ENCODE measurements around the gene DCP1A. TPM values are rescaled to one million over a fixed set of nuclear protein-coding genes. Genes with fewer than 3 reads are reported as not detected.

The DCP1A gene
- total and polyA plus RNA-seq, 2 experiments from 2014 or later = 19.3 to 32.0 TPM

GRCh38 chr3:53252096-53252946 lies 95.0 kb downstream of the DCP1A start:
- Mint-ChIP-seq H3K36me3 (ENCODE audit: low read depth) (peaks cover 68% of the 10 kb centered on the region), H3K9me3 (no peaks in the 10 kb centered on the region), H3K4me1 (peaks cover 64% of the 10 kb centered on the region), H3K4me3 (peak overlapping the region; percentile 96), H3K27me3 (ENCODE audit: insufficient read depth, low read depth, poor library complexity) (peaks cover 35% of the 10 kb centered on the region), H3K27ac (peak overlapping the region; percentile 96)
- Histone ChIP-seq H3K79me2 (replicated peaks; ENCODE audit: insufficient read depth) (peaks cover 90% of the 10 kb centered on the region), H3K9me2 (ENCODE audit: insufficient read depth) (no peaks in the 10 kb centered on the region), H3K27me3 (ENCODE audit: insufficient read depth) (no peaks in the 10 kb centered on the region), H3K4me2 (peak overlapping the region; percentile 100), H3K4me1 (ENCODE audit: insufficient read depth) (peaks cover 65% of the 10 kb centered on the region), H3F3A (replicated peaks; ENCODE audit: low read depth) (peaks cover 27% of the 10 kb centered on the region), H3K36me3 (ENCODE audit: insufficient read depth) (peaks cover 20% of the 10 kb centered on the region), H2AFZ (no peak overlapping the region), H3K4me3 (peak overlapping the region; percentile 100), H3K27ac (ENCODE audit: low read depth) (peak overlapping the region; percentile 86), H4K20me1 (replicated peaks; ENCODE audit: insufficient read depth) (peaks cover 64% of the 10 kb centered on the region)
- DNase-seq (ENCODE audit: low spot score) (peak; percentile 84), ATAC-seq (peak; percentile 11)
- peak; percentile 40; the same call in 1 of the 2 replicates for TF ChIP-seq NANOG (IDR thresholded peaks at IDR 0.05; ENCODE audit: borderline replicate concordance)
- TF ChIP-seq CTCF (conservative IDR thresholded peaks at IDR 0.05; ENCODE audit: low read depth in 2 of 2) = no peak
- TF ChIP-seq EZH2phosphoT487 (IDR thresholded peaks at IDR 0.05; ENCODE audit: unreplicated experiment) = no peak

- peaks cover 78% of the 10 kb centered on the region for H3K36me3 Mint-ChIP-seq (ENCODE audit: low read depth)
- no peaks in the 10 kb centered on the region for H3K27me3 ChIP-seq (ENCODE audit: insufficient read depth)
- H3K4me1 ChIP-seq (ENCODE audit: insufficient read depth) = peaks cover 75% of the 10 kb centered on the region
- H3K4me2 ChIP-seq = peak overlapping the region; percentile 100
- H3K27ac Mint-ChIP-seq = peak overlapping the region; percentile 96
- H3K27ac ChIP-seq (ENCODE audit: low read depth) = peak overlapping the region; percentile 76
- peaks cover 68% of the 10 kb centered on the region for H3K4me1 Mint-ChIP-seq
- H3K79me2 ChIP-seq (replicated peaks; ENCODE audit: insufficient read depth) = peaks cover 98% of the 10 kb centered on the region
- DNase-seq (ENCODE audit: low spot score) (no peak), ATAC-seq (no peak)
- no peaks in the 10 kb centered on the region for H3K9me2 ChIP-seq (ENCODE audit: insufficient read depth)
- peaks cover 27% of the 10 kb centered on the region for H3F3A ChIP-seq (replicated peaks; ENCODE audit: low read depth)
- H4K20me1 ChIP-seq (replicated peaks; ENCODE audit: insufficient read depth) = peaks cover 76% of the 10 kb centered on the region
- no peaks in the 10 kb centered on the region for H3K9me3 Mint-ChIP-seq
- H3K4me3 ChIP-seq = peak overlapping the region; percentile 100
- no peak overlapping the region for H2AFZ ChIP-seq
- peaks cover 29% of the 10 kb centered on the region for H3K36me3 ChIP-seq (ENCODE audit: insufficient read depth)
- peaks cover 27% of the 10 kb centered on the region for H3K27me3 Mint-ChIP-seq (ENCODE audit: insufficient read depth, low read depth, poor library complexity)
- peak overlapping the region; percentile 96 for H3K4me3 Mint-ChIP-seq
- TF ChIP-seq ZNF331 (CRISPR knock-in tag; IDR thresholded peaks at IDR 0.05; ENCODE audit: low read depth) (no peak), STAT1 (IDR thresholded peaks at IDR 0.05; ENCODE audit: unreplicated experiment) (no peak), POLR2AphosphoS5 (IDR thresholded peaks at IDR 0.05; ENCODE audit: low read depth) (0 out of 2 replicates have a peak, but pooled peaks have one; percentile 31), ZNF114 (CRISPR knock-in tag; IDR thresholded peaks at IDR 0.05) (no peak), EZH2phosphoT487 (IDR thresholded peaks at IDR 0.05; ENCODE audit: unreplicated experiment) (no peak), CTCF (conservative IDR thresholded peaks at IDR 0.05; ENCODE audit: low read depth in 2 of 2) (no peak)
These were observed 96.3 kb downstream of the DCP1A start for GRCh38 chr3:53250881-53251605.

All from GM23338 (cell line).